Measurements from ENCODE around the gene BDH1. TPM values are rescaled to one million over a fixed set of nuclear protein-coding genes. Genes with fewer than 3 reads are reported as not detected.

The BDH1 gene
- polyA plus RNA-seq, 1 donor from 2014 or later, result 12.9 TPM

GRCh38 chr3:197504641-197505121 is 51.1 kb downstream of the BDH1 start:
- no peaks in the 10 kb centered on the region for H3K36me3 ChIP-seq (ENCODE audit: insufficient read depth, low read length)
- H3K9me2 ChIP-seq (ENCODE audit: insufficient read depth, low read length), result no peaks in the 10 kb centered on the region
- TF ChIP-seq SMC3 (conservative IDR thresholded peaks at IDR 0.05; ENCODE audit: poor library complexity), result no peak
- TF ChIP-seq TAF1 (IDR thresholded peaks at IDR 0.05; ENCODE audit: low read depth), result no peak
- no peak for TF ChIP-seq RAD21 (conservative IDR thresholded peaks at IDR 0.05)
- TF ChIP-seq MXI1 (conservative IDR thresholded peaks at IDR 0.05; ENCODE audit: poor library complexity, severe bottlenecking), result no peak
- no peak for TF ChIP-seq POLR2AphosphoS5 (IDR thresholded peaks at IDR 0.05)
- no peak for TF ChIP-seq EP300 (conservative IDR thresholded peaks at IDR 0.05; ENCODE audit: poor library complexity, severe bottlenecking)
- no peak for TF ChIP-seq EZH2 (IDR thresholded peaks at IDR 0.05; ENCODE audit: borderline replicate concordance, insufficient read depth, low read length, poor library complexity, severe bottlenecking)
- TF ChIP-seq REST (IDR thresholded peaks at IDR 0.05; ENCODE audit: borderline replicate concordance), result no peak
- no peak for TF ChIP-seq CTCF (IDR thresholded peaks at IDR 0.05; ENCODE audit: poor library complexity, severe bottlenecking)
- H3K9ac ChIP-seq (ENCODE audit: low read length), result no peak overlapping the region
- no peak overlapping the region for H3K4me3 ChIP-seq (ENCODE audit: low read length)
- H3K27me3 ChIP-seq (ENCODE audit: insufficient read depth, low read depth, low read length), result no peaks in the 10 kb centered on the region
- no peaks in the 10 kb centered on the region for H3K9me3 ChIP-seq (ENCODE audit: low read length)
- no peaks in the 10 kb centered on the region for H4K20me1 ChIP-seq (ENCODE audit: insufficient read depth)
- no peak overlapping the region for H3K4me2 ChIP-seq (ENCODE audit: low read length)
- H2AFZ ChIP-seq (ENCODE audit: low read depth, low read length), result no peak overlapping the region
- H3K79me2 ChIP-seq (replicated peaks; ENCODE audit: insufficient read depth, low read length), result no peaks in the 10 kb centered on the region
- no peaks in the 10 kb centered on the region for H3F3A ChIP-seq (ENCODE audit: insufficient read depth, low read length, poor library complexity, severe bottlenecking)
- H3K27ac ChIP-seq (ENCODE audit: low read length), result no peak overlapping the region

GRCh38 chr3:197504229-197504628 is 51.5 kb downstream of the BDH1 start:
- no peak overlapping the region for H2AFZ ChIP-seq (ENCODE audit: low read depth, low read length)
- H3K4me3 ChIP-seq (ENCODE audit: low read length), result no peak overlapping the region
- H3K79me2 ChIP-seq (replicated peaks; ENCODE audit: insufficient read depth, low read length), result no peaks in the 10 kb centered on the region
- H4K20me1 ChIP-seq (ENCODE audit: insufficient read depth), result no peaks in the 10 kb centered on the region
- TF ChIP-seq TAF1 (IDR thresholded peaks at IDR 0.05; ENCODE audit: low read depth) (no peak), REST (IDR thresholded peaks at IDR 0.05; ENCODE audit: borderline replicate concordance) (no peak), EP300 (conservative IDR thresholded peaks at IDR 0.05; ENCODE audit: poor library complexity, severe bottlenecking) (no peak), EZH2 (IDR thresholded peaks at IDR 0.05; ENCODE audit: borderline replicate concordance, insufficient read depth, low read length, poor library complexity, severe bottlenecking) (no peak), POLR2AphosphoS5 (IDR thresholded peaks at IDR 0.05) (no peak), RAD21 (conservative IDR thresholded peaks at IDR 0.05) (no peak), SMC3 (conservative IDR thresholded peaks at IDR 0.05; ENCODE audit: poor library complexity) (no peak), MXI1 (conservative IDR thresholded peaks at IDR 0.05; ENCODE audit: poor library complexity, severe bottlenecking) (no peak), CTCF (IDR thresholded peaks at IDR 0.05; ENCODE audit: poor library complexity, severe bottlenecking) (no peak)
- no peak overlapping the region for H3K4me2 ChIP-seq (ENCODE audit: low read length)
- H3K36me3 ChIP-seq (ENCODE audit: insufficient read depth, low read length), result no peaks in the 10 kb centered on the region
- no peak overlapping the region for H3K27ac ChIP-seq (ENCODE audit: low read length)
- H3K27me3 ChIP-seq (ENCODE audit: insufficient read depth, low read depth, low read length), result no peaks in the 10 kb centered on the region
- H3F3A ChIP-seq (ENCODE audit: insufficient read depth, low read length, poor library complexity, severe bottlenecking), result no peaks in the 10 kb centered on the region
- no peak overlapping the region for H3K9ac ChIP-seq (ENCODE audit: low read length)
- no peaks in the 10 kb centered on the region for H3K9me2 ChIP-seq (ENCODE audit: insufficient read depth, low read length)
- no peaks in the 10 kb centered on the region for H3K9me3 ChIP-seq (ENCODE audit: low read length)
